Uterus (tissue), 4 donors: ENCODE results near the gene FILIP1L. TPM values are rescaled to one million over a fixed set of nuclear protein-coding genes. Genes with fewer than 3 reads are reported as not detected.

Source experiments
- DNase-seq, 2 donors: peaks; one replicate each; pipeline ENCODE4 v3.0.0-alpha.2; 2019 to 2020
- H3K27ac ChIP-seq, 2 donors: fragments of 200-600 bp; sonication (generic); 1 replicate in 1 of 2; 2 replicates in 1 of 2; pipeline ENCODE4 v1.5.1; 2016 to 2018
- H3K27me3 ChIP-seq, 2 donors: fragments of 200-600 bp; sonication (generic); one replicate each; pipeline ENCODE4 v1.5.1; 2018 to 2019; ENCODE audit warnings: control low read depth in 1 of 2
- H3K36me3 ChIP-seq, 2 donors: fragments of 200-600 bp; sonication (generic); one replicate each; pipeline ENCODE4 v1.5.1; 2019; ENCODE audit warnings: control low read depth in 1 of 2
- H3K4me1 ChIP-seq, 2 donors: fragments of 200-600 bp; sonication (generic); one replicate each; pipeline ENCODE4 v1.5.1; 2018 to 2019; ENCODE audit warnings: control low read depth in 1 of 2
- H3K4me3 ChIP-seq, 2 donors: fragments of 200-600 bp; sonication (generic); 1 replicate in 1 of 2; 2 replicates in 1 of 2; pipeline ENCODE4 v1.5.1; 2018 to 2019; ENCODE audit warnings: mild to moderate bottlenecking in 1 of 2
- H3K9me3 ChIP-seq, 2 donors: fragments of 200-600 bp; sonication (generic); one replicate each; pipeline ENCODE4 v1.5.1; 2019; ENCODE audit warnings: control low read depth in 1 of 2
- CTCF ChIP-seq, 4 experiments: fragments of 200-600 bp in 2 of 4; fragments of 450-650 bp in 2 of 4; sonication (generic) in 2 of 4; IDR thresholded peaks; one replicate each; pipeline ENCODE4 v1.5.1; 2016 to 2019; ENCODE audit warnings: antibody characterized with exemption in 4 of 4, mild to moderate bottlenecking in 2 of 4, moderate library complexity in 1 of 4
- POLR2A ChIP-seq, 2 donors: fragments of 450-650 bp; IDR thresholded peaks; one replicate each; pipeline ENCODE4 v1.6.1; 2016; ENCODE audit warnings: antibody characterized with exemption in 2 of 2, mild to moderate bottlenecking in 1 of 2, moderate library complexity in 1 of 2
- intact Hi-C: fragments of 100-400 bp; cut with DNase I; formaldehyde crosslinking; loops from one replicate; pipeline ENCODE4 v1.15.1; 2023; ENCODE audit warnings: low total_unique reads
- total RNA-seq, 4 donors: library from RNA; depleted of rRNA in 3 of 4; stranded (reverse); fragments of >200 nt in 3 of 4; gene quantifications; one replicate each; pipeline versions ENCODE4 v1.1.0 to v1.2.4, GENCODE V29; 2014 to 2023
- donor health status: DM: yes; HTN: yes; CAD: no.

FILIP1L gene
- total RNA-seq, 4 donors from 2014 or later = 48.5 to 99.1 (median 66.3) TPM

DNA sequence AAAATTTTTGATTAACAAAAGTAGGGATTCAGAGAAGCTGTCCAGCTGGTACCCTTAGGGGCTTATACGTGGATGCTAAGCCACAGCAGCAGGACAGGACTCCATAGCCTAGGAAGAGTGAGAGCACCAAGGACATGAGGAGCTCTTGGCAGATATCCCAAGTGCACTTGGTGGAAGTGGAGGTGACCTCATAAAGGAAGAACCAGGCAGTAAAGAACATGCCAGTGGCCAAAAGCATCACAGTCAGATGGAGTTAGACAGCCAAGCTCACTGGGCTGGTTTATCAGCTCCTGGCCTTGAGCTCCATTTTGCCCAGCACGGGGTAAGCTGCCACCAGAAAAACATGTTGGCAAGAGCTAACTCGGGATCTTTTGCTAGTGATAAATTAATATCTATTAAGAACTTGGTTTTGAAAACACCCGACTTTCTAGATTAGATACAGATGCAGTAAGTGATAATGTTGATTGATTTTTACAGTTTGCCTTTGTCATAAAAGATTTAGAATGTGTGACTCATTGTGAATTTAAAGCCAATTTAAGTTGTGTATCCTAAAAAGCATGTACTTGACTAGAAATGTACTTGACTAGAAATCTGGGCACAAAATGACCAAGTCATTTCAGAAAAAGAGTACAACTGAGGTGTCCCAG, 188.6 kb downstream of the FILIP1L start:
- Histone ChIP-seq H3K9me3 (no peaks in the 10 kb centered on the region), H3K27me3 (no peaks in the 10 kb centered on the region), H3K36me3 (no peaks in the 10 kb centered on the region), H3K4me1 (peaks cover 0 to 7% of the 10 kb centered on the region in 2 donors), H3K27ac (peak overlapping the region; percentile 34 to 43), H3K4me3 (no peak overlapping the region)
- DNase-seq = peak; percentile 30 to 60
- TF ChIP-seq CTCF (IDR thresholded peaks at IDR 0.05) (no peak), POLR2A (IDR thresholded peaks at IDR 0.05) (no peak)
- intact Hi-C loops = no loop called here

- H3K27me3 ChIP-seq = no peaks in the 10 kb centered on the region
- no peaks in the 10 kb centered on the region for H3K36me3 ChIP-seq
- no peak for DNase-seq
- H3K4me1 ChIP-seq = no peaks in the 10 kb centered on the region
- intact Hi-C loops = no loop called here
- no peak overlapping the region for H3K27ac ChIP-seq
- no peaks in the 10 kb centered on the region for H3K9me3 ChIP-seq
- no peak overlapping the region for H3K4me3 ChIP-seq
- no peak for TF ChIP-seq POLR2A (IDR thresholded peaks at IDR 0.05)
- TF ChIP-seq CTCF (IDR thresholded peaks at IDR 0.05) = no peak
Observed at GRCh38 chr3:99923873-99924272, 190.4 kb downstream of the FILIP1L start.

GRCh38 chr3:99921986-99922385, 192.3 kb downstream of the FILIP1L start:
- no peak for TF ChIP-seq POLR2A (IDR thresholded peaks at IDR 0.05)
- TF ChIP-seq CTCF (IDR thresholded peaks at IDR 0.05) = no peak
- H3K36me3 ChIP-seq = no peaks in the 10 kb centered on the region
- intact Hi-C loops = no loop called here
- H3K27ac ChIP-seq = peak overlapping the region in 1 of 2 donors; percentile 4
- no peaks in the 10 kb centered on the region for H3K27me3 ChIP-seq
- no peaks in the 10 kb centered on the region for H3K9me3 ChIP-seq
- no peak overlapping the region for H3K4me3 ChIP-seq
- DNase-seq = no peak
- H3K4me1 ChIP-seq = no peaks in the 10 kb centered on the region

- Histone ChIP-seq H3K4me1 (no peaks in the 10 kb centered on the region), H3K27ac (peak overlapping the region; percentile 36 to 48), H3K27me3 (no peaks in the 10 kb centered on the region), H3K4me3 (no peak overlapping the region), H3K9me3 (no peaks in the 10 kb centered on the region), H3K36me3 (no peaks in the 10 kb centered on the region)
- intact Hi-C loops = no loop called here
- DNase-seq = no peak
- no peak for TF ChIP-seq CTCF (IDR thresholded peaks at IDR 0.05)
- no peak for TF ChIP-seq POLR2A (IDR thresholded peaks at IDR 0.05)
Observed at GRCh38 chr3:99921377-99921695, 193.0 kb downstream of the FILIP1L start.

DNA sequence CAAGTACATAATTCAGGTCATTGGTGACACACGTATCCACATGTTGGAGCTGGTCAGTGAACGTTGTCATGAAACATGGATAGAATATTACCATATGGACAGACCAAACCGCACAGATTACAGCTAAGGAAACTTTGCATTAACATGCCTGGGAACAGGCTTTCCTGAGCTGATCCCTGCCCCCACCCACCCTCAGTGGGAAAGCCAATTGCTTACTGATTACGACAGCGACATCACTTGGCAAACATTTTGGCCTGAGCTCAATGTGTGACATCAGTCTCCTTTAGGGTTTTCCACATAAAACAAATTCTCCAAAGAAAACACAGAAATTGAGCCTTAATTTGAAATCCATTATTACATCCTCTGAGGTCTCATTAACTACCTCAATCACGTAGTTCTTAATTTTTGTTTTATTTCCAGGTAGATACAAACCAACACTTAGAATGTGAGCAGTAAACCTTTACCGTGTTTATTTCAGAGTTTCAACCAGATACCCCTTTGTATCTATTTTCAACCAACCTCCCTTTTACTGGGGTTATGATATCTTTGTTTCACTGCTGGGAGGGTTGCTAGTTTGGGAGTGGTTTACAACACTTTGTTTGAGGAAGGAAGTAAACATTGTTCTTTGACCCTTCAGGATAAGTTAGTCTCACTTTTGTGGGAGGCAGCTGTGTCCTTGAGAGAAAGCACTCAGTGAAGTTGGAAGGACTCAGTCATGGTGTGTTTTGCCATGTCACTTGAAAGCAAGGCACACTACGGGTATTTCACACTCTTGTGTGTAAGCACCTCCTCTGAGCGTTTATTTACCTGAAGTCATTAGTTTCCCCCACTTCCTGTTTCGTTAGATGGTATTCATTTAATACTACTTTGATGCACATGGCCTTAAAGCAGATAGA, 193.6 kb downstream of the FILIP1L start:
- intact Hi-C loops = no loop called here
- DNase-seq = peak; percentile 61 to 71
- no peaks in the 10 kb centered on the region for H3K4me1 ChIP-seq

More for the DNA sequence above, 193.6 kb downstream of the FILIP1L start:
- no peak for TF ChIP-seq POLR2A (IDR thresholded peaks at IDR 0.05)
- no peak overlapping the region for H3K4me3 ChIP-seq
- H3K27me3 ChIP-seq = no peaks in the 10 kb centered on the region
- peak overlapping the region; percentile 36 to 48 for H3K27ac ChIP-seq
- H3K36me3 ChIP-seq = no peaks in the 10 kb centered on the region
- H3K9me3 ChIP-seq = no peaks in the 10 kb centered on the region
